Activated CD4-positive, CD25-positive, alpha-beta regulatory T cell treated with anti-CD3 and anti-CD28 coated beads, Interleukin-2, amount 50 U/mL, for 24 hours (primary cell): ENCODE results near the gene MLXIPL.
"Not testable (repeated sequence)": the region's sequence is repeated elsewhere in the genome, so short reads cannot be mapped to it uniquely, and the experiment has no call there.

ENCODE experiments used
- ATAC-seq, 2 donors: fragments of 150-1000 bp; cut with Tn5 transposase; one replicate each; pipeline ENCODE4 v1.10.0; 2021; ENCODE audit warnings: mild to moderate bottlenecking in 1 of 2, moderate library complexity in 1 of 2

Gene MLXIPL

DNA sequence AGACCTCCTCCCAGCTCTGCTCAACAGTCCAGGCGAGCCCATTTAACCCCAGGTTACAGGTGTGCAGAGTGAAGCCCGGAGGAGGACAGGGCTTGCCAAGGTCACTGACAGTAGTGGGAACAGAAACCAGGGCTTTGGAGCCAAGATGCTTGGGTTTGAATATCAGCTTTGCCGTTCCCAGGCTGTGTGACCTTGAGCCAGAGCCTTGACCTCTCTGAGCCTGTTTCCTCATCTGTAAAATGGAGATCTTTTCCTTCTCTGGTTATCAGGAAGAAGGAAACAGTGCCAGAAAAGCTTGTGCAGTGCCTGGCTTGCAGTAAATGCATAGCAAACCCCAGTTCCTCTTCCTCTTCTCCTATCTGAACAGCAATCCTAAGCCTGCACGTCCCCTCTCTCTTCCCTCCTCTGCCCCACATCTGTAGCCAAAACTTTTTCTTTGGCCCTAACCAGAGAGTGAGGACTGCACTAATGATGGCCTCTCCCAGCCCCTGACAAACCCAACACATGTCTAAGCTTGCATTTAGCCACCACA is 21.4 kb upstream of the MLXIPL start:
- ATAC-seq = no peak

DNA sequence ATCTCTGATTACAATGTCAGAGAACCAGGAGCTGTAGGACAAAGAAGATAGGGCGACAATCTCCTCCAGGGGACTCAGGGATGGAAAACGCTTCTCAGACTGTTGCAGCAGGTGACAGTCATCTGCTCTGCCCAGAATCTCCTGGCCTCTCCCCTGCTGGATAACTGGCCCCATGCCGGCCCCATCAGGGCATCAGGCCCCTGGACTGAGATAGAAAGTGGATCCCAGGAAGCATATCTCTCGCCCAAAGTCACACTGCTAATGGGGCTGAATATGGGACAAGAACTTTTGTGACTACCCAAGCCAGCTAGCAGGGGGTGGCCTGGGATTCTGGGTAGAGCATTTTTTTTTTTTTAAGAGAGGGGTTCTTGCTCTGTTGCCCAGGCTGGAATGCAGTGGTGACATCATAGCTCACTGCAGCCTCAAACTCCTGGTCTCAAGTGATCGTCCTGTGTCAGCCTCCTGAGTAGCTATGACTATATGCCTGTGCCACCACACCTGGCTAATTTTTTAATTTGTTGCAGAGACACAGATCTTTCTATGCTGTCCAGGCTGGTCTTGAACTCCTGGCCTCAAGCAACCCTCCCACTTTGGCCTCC is 20.5 kb upstream of the MLXIPL start:
- no peak for ATAC-seq

DNA sequence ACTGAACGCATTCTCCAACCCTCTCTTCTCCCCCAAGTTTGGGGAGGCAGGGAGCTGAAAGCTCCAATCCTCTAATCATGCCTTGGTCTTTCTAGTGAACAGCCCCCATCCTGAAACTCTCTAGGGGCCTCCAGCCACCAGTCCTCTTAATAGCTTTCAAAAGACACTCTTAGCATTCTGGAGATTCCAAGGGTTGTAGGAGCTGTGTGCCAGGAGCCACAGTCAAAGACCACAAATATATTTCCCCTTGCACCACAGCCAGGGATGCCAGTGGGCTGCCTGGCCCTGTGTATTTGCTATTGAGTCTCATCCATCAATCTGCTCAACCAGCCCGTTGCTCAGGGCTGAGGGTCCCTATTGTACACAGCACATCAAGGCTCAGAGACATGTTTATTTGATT is 18.5 kb upstream of the MLXIPL start:
- ATAC-seq = no peak

DNA sequence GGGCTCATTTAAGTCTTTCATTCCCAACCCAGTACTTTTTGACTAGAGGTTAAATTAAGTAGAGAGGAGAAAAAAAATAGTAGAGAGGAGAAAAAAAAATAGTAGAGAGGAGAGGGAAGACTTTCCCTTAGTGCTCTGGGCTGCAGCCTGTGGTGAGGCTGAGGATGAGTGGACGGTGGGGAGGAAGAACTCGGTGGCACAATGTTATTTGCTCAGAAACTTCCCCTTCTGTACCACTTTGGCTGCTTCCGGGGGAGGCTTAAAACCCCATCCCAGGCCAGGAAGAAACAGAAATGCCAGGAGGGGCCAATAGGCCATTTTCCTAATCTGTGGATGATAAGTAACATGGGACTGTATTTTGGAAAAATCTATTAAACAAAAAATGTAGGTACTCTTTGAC is 14.6 kb upstream of the MLXIPL start:
- ATAC-seq = no peak

DNA sequence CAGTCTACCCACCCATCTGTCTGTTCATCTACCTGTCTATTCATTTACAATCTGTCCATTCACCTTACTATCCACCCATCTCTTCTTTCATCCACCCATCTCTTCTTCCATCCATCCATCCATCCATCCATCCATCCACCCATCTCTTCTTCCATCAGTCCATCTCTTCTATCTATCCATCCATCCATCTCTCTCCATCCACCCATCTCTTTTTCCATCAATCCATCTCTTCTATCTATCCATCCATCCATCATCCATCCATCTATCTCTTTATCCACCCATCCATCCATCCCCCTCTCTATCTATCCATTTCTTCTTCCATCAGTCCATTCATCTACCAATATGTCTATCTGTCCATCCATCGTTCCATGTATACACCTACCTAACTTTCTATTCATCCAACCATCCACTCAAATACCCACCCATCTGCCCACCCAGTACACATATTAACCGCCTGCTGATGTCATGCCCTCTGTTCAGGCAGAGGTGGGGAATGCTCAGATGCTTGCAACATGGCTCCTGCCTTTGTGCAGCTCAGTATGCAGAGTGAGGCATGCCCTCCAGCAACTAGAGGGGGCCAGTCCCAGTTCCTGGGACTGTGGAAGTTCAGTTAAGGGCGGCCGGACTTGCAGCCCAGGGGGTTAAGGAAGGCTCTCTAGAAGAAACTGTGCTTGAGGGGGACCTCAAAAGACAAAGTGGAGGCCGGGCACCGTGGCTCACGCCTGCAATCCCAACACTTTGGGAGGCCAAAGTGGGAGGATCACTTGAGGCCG is 11.3 kb upstream of the MLXIPL start:
- ATAC-seq = no peak

DNA sequence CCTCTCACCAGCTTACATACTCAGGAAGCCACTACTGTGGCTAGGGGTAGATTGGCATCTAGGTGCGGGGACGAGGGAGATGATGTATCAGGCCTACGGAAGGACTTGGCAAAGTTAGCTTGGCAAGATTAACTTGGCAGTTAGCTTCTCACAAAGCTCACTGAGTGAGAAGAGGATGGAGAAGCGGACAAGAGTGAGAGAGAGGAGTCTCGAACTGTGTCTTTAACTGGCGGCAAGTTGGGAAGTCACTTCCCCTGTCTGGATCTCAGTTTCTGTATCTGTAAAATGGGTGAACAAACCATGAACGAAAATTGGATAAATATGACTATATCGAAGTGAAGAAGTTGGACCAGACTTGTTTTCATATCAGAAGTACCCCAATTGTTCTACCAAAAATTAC is 9.5 kb upstream of the MLXIPL start:
- ATAC-seq = no peak

DNA sequence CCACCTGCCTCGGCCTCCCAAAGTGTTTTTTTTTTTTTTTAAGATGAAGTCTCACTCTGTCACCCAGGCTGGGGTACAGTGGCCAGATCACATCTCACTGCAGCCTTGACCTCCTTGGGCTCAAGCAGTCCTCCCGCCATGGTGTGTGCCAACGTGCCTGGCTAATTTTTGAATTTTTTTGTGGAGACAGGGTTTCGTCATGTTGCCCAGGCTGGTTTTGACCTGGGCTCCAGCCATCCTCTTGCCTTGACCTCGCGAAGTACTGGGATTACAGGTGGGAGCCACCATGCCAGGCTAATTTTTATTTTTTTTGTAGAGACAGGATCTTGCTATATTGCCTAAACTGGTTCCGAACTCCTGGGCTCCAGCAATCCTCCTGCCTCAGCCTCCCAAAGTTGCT is 9.0 kb upstream of the MLXIPL start:
- no peak for ATAC-seq

DNA sequence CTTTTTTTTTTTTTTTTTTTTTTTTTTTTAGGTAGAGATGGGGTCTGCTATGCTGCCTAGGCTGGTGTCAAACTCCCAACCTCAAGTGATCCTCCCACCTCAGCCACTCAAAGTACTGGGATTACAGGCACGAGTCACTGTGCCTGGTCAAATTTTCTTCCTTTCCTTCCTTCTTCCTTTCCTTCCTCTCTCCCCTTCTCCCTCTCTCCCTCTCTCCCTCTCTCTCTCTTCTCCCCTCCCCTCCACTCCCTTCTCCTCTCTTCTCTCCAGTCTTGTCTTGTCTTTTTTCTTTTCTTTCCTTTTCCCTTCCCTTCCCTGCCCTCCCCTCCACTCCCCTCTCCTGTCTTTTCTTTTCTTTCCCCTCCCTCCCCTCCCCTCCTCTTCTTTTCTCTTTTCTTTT is 7.2 kb upstream of the MLXIPL start:
- no peak for ATAC-seq

DNA sequence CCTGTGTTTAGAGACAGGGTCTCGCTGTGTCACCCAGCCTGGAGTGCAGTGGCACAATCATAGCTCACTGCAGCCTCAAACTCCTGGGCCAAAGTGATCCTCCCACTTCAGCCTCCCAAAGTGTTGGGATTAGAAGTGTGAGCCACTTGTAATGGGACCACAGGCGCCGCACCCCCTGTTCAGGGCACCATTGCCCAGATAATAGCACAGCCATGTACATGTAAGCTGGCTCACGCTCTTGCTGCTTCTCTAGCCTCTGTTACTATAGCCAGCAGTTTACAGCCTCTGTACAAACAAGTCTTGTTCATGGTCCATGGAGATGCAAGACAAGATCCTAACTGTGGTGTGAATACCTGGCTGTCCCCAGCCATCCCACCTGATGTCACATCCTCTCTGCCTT is 4.2 kb upstream of the MLXIPL start:
- no peak for ATAC-seq

DNA sequence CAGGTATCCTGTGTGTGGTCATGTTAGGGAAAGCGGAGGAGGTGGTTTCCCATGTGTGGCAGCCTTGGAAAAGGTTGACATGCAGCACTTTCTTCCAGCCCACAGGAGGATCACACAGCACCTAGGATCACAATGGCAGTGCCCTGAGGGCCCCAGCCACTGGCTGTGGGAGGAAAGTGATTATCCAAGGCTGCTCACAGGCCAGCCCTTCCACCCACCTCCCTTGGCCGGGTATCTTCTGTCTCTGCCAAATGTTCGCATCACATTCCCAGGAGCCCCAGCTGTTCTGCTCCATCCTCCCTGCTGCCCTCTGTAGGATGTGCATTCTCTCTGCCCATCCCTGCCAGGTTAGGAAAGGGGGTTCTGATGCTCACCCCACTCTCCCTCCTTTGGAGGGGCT is 2.5 kb upstream of the MLXIPL start:
- no peak for ATAC-seq

DNA sequence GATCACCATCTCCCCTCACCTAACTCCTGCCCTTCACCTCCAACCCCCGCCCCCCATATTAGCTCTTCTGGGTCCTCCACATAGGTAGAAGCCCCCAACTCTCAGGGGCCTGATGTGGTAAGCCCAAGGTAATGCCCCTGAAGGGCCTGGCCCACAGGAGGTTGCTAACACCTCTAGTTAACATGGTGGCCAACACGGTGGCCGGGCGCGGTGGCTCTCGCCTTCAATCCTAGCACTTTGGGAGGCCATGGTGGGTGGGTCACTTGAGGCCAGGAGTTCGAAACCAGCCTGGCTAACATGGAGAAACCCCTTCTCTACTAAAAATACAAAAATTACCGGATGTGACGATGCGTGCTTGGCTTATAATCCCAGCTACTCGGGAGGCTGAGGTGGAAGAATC is 954 bp upstream of the MLXIPL start:
- ATAC-seq = no peak

DNA sequence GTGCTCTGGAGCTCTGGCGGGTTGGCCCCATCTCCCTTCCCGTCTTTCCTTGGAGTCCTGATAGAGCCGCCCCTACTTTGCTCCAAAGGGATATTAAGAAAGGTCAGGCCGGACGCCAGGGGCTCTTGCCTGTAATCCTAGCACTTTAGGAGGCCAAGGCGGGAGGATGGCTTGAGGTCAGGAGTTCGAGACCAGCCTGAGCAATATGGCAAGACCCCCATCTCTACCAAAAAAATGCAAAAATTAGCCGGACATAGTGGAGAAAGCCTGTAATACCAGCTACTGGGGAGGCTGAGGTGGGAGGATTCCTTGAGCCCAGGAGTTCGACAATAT is 313 bp upstream of the MLXIPL start:
- ATAC-seq = no peak

DNA sequence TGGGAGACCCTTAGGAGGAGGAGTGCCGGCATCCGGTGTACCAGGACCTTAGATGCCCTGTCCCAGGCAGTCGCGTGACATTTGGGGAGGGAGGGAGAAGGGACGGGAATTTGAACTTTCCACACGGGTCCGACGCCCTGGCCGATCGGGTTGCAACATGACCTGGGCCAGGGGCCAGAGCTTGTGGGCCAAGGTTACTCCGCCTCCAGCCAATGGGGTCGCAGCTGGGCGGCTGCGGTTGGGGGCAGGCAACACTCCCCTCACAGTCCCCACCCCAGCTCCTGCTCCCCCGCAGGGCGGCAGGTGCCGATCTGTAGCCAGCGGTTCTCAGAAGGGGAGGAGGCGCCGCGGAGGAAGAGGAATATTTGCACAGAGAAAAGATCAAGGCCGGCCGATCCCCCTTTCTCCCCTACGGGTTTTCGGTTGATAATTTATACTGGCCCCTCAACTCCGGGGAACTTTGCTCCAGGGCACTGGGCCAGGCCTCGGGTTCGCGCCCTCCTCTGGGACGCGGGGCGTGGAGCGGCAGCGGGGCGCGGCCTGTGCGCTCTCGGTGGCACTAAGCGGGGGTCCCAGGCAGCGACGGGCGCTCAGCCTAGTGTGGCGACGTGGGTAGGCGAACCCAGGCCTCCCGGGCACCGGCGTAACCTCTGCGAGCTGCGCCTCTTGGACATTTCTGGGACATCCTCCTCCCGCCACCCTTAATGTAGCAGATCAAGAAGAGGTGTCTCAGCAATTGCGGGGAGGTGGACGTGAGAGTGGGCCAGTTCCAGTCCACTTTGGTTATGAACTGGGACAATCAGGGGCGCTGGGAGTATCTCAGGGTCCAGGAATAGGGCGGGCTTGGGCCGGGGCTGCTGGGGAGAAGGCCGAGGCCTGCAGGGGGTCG is 1.2 kb downstream of the MLXIPL start:
- no peak for ATAC-seq

DNA sequence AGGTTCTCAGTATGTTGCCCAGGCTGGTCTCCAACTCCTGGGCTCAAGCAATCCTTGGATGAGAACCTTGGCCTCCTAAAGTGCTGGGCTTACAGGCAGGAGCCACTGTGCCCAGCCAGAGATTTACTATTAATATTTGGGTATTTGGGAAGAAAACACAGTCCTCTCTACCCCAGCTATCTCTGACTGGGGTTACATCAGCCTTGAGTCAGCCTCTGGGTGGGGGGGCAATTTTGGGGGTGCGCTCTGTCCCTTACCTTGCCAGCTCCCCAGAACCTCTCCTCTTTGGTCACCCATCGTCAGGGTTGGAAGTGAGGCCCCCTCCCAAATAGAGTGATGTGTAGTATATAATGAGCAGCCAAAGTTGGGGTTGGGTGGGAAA is 1.8 kb downstream of the MLXIPL start:
- ATAC-seq = no peak

DNA sequence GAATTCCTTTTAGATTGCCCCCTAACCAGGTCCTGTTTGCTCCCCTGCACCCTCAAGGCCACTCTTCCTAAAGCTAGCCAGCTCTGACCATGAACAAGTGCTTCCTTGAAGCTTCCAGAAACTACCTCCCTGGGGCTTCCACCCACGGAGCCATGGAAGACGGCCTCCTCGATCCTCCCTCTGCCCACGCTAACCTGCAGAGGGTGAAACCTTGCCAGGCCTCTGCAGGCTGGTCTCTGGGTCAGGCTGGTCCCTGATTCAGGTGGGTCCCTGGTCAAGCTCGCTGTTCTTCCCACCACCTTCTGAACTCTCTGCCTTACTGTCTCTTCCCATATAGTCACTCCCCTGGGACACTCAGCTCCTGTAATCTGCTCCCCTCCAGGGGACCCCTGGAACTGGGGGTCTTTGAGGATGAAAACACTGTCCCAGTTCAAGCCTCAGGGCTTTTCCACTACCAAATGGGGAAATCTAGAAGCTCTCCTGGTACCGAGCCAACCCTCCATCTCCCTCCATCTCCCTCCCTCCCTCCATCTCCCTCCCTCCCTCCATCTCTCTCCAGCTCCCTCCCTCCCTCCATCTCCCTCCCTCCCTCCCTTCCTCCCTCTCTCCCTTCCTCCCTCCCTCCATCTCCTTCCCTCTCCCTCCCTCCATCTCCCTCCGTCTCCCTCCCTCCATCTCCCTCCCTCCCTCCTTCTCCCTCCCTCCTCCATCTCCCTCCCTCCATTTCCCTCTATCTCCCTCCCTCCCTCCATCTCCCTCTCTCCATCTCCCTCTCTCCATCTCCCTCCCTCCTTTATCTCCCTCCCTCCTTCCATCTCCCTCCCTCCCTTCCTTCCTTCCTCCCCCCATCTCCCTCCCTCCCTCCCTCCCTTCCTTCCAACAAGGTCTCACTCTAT is 2.9 kb downstream of the MLXIPL start:
- ATAC-seq = no peak

DNA sequence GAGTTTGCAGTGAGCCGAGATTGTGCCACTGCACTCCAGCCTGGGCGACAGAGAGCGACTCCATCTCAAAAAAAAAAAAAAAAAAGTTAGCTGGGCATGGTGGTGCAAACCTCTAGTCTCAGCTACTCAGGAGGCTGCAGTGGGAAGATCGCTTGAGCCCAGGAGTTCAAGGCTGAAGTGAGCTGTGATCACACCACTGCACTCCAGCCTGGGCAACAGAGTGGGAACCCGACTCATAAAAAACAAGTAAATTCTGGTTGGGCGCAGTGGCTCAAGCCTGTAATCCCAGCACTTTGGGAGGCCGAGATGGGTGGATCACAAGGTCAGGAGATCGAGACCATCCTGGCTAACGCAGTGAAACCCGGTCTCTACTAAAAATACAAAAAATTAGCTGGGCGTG is 4.9 kb downstream of the MLXIPL start:
- ATAC-seq = not testable (repeated sequence)

DNA sequence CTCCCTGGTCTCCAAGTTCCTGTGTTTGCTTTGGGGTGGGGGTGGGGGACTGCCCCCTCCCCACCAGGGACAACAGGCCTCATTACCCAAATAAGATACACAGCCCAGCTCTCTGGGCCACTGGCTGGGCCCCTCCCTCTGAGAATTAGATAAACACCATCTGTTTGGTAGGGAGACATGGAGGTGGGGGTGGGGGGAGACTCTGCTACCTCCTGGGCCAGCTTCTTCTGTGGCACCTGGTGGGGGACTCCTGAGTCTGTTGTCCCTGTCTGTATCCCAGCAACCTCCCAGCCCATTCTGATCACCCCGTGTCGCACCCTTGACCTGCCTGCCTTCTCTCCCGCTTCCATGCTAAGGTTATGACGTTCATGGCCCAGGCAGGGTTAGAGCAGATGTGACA is 5.8 kb downstream of the MLXIPL start:
- no peak for ATAC-seq

DNA sequence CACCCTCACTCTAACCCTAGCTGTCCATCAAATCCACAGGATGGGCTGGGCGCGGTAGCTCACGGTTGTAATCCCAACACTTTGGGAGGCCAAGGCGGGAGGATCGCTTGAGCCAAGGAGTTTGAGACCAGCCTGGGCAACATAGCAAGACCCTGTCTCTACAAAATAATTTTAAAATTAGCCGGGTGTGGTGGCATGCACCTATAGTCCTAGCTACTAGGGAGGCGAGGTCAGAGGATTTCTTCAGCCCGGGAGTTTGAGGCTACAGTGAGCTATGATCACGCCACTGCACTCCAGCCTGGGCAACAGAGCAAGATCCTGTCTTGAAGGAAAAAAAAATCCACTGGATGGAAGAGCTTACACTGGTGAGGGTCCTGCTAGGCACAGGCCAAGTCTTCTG is 6.8 kb downstream of the MLXIPL start:
- ATAC-seq = not testable (repeated sequence)

DNA sequence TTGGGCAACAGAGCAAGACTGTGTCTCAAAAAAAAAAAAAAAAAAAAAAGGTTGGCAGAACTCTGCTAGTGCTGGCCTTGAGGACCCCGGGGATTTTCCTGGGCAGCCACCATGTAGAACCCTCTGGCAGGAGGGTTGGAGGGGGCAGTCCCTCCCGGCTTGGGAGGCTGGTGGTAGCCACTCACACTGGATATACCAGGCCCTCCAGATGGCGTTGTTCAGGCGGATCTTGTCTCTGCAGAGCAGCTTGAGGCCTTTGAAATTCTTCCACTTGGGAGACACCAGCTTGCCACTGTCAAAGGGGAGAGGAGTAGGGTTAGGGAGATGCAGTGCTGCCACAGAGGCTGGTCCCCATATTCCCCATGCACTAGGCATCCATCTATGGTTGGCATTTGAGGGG is 8.4 kb downstream of the MLXIPL start:
- no peak for ATAC-seq

DNA sequence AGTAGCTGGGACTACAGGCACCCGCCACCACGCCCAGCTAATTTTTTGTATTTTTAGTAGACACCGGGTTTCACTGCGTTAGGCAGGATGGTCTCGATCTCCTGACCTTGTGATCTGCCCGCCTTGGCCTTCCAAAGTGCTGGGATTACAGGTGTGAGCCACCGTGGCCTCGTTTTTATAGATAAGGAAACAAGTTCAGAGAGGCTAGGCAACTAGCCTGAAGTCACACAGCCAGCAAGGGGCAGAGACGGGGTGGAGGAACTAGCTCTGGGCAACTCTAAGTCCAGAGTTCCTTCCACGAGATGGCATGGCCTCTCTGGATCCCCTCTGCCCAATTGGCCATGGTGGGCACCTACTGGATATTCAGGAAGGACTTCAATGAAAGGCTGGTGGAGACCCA is 9.4 kb downstream of the MLXIPL start:
- not testable (repeated sequence) for ATAC-seq

DNA sequence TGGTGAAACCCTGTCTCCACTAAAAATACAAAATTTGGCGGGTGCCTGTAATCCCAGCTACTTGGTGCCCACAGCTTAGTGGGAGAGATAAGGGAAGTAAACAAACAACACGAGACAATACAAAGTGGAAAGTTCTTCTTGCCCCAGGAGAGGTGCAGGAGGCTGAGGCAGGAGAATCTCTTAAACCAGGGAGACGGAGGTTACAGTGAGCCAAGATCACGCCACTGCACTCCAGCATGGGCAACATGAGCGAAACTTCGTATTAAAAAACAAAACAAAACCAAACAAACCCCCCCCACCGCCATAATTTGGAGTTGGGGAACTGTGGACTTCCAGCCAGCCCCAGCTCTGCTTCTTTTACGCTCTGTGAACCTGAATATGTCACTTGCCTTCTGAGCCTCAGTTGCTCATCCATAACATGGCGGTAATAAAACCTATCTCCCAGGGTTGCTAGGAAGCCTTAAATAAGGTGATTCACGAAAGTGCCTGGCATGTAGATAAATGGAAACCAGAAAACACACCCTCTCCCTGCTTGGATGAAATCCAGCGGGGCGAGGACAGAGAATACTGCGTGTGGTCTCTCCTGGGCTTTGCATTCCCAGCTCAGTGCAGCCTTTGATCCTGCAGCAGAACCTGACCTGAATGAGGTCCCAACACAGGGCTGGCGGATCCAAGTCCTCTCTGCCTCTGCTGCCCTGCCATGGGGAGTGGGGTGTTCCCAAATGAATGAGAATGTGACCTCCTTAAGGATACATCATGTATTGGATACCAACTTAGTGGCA is 10.2 kb downstream of the MLXIPL start:
- ATAC-seq = no peak
